ENCODE data around the gene PCID2.
A peak's percentile ranks its signal among the peaks of the same experiment; 100 is the strongest.
"Not testable (repeated sequence)": the region's sequence is repeated elsewhere in the genome, so short reads cannot be mapped to it uniquely, and the experiment has no call there.

PCID2 gene

DNA sequence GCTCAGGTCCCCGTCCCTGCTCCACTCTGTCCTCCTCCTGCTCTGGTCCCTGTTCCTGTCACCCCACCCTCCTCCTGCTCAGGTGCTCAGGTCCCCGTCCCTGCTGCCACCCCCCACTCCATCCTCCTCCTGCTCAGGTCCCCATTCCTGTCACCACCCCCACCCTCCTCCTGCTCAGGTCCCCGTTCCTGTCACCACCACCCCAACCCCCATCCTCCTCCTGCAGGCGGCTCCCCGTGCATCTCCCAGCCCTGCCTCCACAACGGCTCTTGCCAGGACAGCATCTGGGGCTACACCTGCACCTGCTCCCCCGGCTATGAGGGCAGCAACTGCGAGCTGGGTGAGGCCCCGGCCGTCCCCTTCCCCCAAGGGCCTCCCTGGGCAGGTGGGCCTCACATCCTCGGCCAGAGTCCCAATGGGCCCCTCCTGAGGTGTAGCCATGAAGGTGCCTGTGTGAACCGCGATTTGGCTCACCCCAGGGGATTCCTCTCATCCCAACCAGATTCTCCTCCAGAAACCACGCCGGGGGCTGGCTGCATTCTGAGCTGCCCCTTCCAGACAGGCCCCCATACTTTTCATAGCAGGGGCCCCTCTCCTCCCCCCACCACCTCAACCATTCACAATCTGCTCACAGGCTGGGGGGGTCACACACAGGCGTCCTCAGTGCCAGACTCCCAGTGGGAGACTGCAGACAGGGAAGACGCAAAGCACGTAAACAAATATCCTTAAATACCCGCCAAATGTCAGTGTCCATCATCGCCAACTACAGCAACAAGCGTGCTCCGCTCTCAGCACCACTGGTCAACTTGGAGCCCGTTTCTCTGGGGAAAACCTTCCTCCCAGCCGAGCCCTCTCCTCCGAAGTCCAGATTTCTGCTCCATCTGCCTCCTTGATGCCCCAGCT lies 45.4 kb downstream of the PCID2 start:
- no peak for DNase-seq

DNA sequence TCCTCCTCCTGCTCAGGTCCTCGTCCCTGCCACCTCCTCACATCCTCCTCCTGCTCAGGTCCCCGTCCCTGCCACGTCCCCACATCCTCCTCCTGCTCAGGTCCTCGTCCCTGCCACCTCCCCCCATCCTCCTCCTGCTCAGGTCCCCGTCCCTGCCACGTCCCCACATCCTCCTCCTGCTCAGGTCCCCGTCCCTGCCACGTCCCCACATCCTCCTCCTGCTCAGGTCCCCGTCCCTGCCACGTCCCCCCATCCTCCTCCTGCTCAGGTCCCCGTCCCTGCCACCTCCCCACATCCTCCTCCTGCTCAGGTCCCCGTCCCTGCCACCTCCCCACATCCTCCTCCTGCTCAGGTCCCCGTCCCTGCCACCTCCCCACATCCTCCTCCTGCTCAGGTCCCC lies 46.5 kb downstream of the PCID2 start:
- DNase-seq, result not testable (repeated sequence)

DNA sequence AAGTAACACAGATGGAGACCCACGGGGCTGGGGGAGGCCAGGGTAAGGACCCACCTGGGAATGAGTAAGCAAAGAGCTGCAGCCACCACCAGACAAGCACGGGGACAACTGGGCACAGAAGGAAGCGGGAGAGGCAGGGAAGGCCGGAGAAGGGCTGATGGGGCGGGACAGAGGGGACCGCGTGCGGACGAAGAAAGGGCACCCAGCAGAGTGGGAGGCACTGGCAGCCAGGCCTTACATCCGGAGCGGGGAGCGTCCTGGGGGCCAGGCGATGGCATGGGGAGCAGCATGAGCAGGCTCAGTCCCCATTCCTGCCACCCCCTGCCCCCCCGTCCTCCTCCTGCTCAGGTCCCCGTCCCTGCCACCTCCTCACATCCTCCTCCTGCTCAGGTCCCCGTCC lies 47.0 kb downstream of the PCID2 start:
- DNase-seq, result no peak

DNA sequence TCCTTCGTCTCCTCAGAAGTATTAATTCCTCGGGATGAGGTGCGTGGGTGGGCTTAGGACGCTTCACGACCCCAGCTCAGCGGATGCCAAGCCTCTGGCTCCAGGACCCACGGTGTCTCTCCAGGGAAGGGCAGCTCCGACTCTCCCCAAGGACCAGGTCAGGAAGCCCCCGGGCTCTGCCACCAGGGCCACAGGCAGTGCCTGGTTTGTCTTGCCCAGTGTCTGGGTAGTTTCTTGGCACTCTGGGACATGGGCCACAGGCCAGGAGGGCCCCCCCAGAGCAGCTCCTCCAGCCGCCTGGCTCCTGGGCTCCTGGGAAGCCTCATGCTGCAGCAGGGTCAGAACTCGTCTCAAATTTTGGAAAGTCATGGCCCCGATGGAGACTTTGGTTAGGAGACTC lies 47.5 kb downstream of the PCID2 start:
- DNase-seq, result no peak

DNA sequence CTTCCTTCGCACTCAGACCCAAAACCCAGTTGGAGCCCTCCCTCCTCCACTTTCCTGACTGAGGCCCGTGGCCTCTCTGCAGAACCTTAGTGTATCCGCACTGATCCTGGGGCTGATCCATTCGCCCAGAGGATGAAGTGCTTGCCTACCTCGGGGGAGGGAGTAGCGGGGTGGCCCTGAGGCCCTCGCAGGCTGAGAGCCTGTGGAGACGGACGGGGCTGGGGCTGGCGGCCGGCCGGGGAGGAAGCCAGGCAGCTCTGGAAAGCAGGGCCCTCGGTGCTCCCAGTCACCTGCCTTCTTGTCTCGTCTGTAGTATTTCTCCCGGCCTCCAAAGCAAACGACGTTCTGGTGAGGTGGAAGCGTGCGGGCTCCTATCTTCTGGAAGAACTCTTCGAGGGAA lies 48.8 kb downstream of the PCID2 start:
- no peak for DNase-seq

DNA sequence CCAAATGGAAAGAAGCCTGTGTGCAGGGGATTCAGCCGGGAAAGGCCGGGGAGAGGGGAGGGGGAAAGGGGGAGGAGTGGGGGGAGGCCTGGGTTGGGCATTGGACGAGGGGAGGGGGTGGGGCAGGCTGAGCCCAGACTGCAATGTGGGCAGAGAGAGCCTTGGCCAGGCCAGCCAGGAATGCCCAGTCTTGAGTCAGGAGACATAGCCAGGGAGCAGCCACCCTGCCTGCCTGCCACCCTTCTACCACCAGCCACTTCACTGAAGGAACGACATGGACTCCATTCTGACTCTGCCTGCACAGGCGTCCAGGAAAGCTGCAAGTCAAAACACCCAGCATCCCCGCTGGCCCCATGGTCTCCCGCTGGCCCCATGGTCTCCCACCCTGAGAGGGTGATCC lies 49.5 kb downstream of the PCID2 start:
- no peak for DNase-seq

DNA sequence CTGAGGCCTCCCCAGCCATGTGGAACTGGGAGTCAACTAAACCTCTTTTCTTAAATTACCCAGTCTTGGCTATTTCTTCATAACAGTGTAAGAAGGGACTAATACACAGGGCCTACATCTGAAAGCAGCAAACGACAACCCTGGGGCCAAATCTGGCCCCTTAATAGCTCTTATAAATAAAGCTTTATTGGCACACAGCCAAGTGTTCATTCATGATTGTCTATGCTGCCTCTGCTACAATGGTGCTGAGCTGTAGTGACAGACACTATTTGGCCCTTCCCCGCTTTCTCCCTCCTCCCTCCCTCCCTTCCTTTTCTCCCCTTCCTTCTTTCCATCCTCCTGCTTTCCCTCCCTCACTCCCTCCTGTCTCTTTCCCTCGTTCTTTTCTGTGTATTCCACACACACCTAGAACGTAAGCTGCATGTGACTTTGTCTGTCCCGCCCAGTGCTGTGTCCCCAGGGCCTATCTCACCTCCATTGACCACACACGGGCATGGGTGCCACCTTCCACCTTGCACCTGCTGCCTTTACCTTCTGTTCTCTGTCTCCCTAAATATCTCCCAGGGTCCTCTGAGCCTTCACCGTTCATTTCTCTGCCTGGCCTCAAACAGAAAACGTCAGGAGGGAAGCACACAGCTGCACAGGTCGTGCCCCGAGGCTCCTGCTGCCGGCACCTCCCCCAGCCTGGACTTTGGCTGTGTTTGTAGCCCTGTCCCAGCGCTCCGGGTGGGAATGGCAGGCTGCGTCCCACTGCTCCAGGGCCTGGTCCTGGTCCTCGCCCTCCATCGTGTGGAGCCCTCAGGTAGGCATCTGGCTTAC lies 50.3 kb downstream of the PCID2 start, which contains the start of gene PROZ:
Gene PROZ, plus strand, starts transcription at position 720 of the 819 bp plus-strand sequence. Its CDS starts 13 bp downstream, at position 733.
- no peak for DNase-seq

DNA sequence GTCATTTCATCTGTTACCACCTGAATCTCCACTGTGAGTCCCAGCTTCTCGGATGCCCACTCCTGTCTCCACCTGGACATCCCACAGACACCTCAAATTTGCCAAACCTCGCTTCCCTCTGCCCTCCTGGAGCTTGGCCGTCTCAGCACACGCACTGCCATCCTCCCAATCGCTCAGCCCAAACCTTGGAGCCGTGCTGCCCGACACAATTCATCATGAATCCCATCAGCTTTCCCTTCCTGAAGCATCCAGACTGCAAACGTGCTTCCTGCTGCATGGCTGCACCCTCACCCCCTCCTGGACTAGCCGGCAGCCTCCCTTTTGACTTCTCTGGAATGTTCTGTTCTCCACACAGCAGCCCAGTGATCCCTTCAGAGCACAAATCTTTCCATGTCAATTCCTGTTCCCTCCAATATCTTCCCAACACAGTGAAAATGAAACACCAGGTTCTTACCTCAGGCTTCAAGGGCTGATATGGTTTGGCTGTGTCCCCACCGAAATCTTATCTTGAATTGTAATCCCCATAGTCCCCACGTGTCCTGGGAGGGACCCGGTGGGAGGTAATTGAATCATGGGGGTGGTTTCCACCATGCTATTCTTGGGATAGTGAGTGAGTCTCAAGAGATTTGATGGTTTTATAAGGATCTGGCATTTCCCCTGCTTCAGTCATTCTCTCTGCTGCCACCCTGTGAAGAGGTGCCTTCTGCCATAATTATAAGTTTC lies 51.1 kb downstream of the PCID2 start:
- no peak for DNase-seq

DNA sequence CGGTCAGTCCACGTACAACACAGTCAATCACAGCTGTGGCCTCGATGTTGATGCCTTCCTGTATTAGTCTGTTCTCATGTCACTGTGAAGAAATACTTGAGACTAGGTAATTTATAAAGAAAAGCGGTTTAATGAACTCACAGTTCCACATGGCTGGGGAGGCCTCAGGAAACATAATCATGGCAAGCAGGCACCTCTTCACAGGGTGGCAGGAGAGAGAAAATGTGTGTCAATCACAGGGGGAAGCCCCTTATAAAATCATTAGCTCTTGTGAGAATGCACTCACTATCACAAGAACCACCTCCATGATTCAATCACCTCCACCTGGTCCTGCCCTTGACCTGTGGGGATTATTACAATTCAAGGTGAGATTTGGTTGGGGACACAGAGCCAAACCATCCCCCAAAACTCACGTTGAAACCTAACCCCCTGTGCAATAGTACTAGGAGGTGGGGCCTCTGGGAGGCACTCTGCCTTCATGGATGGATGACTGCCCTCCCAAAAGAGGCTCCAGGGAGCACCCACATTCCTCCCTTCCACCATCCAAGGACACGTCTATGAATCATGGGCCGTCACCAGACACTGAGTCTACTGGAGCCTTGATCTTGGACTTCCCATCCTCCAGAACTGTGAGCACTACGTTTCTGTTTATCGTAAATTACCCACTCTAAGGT lies 52.4 kb downstream of the PCID2 start:
- no peak for DNase-seq

DNA sequence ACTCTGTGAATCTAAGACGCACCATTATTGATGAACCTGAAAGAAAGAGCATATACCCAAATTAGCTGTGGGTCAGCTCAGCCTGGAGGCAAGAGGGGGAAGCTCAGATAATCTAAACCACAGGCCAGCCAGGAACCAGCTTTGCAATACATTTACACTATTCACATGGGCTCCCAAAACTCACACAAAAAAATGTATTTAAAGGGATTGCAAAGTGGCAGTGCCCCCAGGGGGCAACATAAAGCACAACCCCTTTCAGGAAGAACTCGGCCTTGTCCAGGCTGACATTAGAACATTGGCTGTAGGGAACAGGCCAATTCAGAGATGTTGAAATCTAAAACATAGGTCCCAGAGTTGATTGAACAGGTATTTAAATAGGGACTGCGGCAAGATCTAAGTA lies 53.3 kb downstream of the PCID2 start:
- no peak for DNase-seq

DNA sequence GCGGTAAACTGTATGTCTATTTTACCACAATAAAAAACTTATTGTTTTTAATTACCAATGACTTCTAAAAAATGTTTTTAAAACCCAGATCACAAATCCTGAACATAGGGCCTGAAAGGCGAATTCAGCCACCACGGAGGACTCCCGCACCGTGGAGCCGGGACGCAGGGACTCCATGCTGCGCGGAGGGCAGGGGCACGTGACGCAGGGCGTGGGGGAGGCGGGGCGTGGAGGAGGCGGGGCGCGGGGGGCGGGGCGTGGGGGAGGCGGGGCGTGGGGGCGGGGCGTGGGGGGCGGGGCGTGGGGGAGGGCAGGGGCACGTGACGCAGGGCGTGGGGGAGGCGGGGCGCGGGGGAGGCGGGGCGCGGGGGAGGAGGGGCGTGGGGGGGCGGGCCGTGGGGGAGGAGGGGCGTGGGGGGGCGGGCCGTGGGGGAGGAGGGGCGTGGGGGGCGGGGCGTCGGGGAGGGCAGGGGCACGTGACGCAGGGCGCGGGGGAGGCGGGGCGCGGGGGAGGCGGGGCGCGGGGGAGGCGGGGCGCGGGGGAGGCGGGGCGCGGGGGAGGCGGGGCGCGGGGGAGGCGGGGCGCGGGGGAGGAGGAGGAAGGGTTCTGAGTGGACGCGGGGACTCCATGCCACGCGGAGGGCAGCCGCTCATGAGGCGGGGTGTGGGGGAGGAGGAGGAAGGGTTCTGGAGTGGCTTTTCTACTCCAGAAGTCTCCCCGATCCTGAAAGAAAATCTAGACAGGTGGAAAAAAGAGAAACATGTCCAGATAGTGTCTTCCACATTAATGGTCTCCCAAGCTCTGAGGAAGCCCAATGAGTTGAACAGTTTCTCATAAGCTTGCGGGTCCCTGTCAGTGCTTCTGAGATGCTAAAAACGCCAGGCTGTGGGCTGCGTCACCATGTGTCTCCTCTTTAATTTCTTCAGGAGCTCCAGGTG lies 54.4 kb downstream of the PCID2 start:
- DNase-seq, result peak in 1 of 2 experiments; percentile 8

DNA sequence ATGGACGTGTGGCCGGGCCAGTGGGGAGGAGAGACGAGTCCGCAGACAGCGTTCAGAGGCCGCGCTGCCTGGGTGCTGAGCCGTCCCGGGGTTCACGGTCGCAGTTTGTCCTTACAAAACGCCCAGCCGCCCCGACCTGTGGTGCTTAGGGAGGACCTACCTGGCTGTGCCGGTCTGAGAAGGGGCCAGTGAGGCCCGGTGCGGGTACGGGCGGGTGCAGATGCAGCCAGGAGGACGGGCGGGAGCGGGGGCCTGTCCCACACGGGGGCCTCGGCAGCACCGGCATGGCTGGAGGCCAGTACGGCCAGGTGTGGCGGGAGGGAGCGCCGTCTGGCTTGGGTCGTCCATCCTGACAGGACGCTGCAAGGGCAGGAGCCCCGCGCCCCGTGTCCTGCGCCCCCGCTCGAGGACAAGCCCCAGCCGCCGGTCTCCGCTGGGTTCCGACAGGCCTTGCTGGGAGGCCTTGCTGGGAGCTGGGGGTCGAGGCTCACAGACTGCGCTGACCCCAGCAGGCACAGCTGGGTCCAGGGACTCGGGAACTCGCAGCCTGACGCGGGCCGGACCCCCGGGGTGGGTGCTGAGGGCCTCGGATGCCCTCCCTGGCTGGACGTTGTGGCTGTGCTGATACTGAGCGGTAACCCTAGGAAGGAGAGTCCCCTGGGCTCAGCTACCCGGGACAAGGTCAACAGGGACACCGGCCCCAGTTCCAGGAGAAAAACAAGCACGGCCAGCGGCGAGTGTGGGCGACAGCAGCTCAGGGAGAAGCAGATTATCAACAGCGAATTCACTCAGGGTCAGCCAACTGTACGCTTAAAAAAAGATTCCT lies 55.3 kb downstream of the PCID2 start:
- no peak for DNase-seq

DNA sequence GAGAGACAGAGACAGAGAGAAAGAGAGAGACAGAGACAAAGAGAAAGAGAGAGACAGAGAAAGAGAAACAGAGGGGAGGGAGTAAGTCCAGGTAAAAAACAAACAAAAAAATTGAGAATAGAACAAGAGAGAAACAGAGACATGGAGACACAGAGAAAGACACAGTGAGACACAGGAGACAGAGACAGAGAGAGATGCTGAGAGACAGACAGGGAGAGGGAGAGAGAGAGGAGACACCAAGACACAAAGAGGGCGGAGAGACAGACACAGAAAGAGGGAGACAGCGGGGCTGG lies 55.8 kb downstream of the PCID2 start:
- DNase-seq, result no peak

DNA sequence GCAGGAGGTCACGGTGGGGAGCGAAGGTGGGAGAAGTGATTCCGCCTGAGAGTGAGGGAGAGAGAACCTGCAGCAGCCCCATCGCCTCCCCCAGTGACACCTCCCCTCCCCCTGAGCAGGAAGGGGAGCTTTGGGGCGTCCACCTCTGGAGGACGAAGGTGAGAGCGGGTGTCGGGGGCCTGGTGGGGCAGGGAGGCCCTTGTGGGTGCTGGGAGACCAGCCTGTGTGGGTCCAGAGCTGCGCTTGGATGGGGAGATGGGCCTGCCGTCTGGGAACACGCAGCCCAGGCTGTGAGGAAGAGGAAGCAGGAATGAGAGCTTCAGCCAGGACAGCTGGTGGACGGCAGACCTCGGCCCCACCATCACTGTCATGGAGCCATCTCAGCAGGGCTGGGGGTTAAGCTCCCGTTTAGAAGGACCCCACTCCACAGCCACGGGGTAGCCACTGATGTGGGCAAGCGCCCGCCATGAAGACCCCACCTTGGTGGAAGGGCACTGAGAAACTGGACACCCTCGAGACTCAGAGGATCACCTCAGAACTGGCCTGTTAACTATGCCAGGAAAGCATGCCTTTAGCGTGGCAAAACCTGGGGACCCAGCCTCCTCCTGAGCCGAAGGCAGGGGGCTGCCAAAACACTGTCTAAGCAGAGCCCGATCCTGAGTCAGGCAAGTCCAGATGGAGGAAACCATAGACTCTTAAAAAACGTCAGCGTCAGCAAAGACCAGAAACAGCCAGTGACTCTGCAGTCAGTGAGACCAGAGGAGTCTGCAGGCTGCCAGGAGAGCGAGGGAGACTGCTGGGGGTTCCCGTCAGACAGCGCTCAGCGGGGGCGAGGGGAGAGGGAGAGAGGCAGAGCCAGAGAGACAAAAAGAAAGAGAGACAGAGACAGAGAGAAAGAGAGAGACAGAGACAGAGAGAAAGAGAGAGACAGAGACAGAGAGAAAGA lies 56.5 kb downstream of the PCID2 start:
- DNase-seq, result no peak

DNA sequence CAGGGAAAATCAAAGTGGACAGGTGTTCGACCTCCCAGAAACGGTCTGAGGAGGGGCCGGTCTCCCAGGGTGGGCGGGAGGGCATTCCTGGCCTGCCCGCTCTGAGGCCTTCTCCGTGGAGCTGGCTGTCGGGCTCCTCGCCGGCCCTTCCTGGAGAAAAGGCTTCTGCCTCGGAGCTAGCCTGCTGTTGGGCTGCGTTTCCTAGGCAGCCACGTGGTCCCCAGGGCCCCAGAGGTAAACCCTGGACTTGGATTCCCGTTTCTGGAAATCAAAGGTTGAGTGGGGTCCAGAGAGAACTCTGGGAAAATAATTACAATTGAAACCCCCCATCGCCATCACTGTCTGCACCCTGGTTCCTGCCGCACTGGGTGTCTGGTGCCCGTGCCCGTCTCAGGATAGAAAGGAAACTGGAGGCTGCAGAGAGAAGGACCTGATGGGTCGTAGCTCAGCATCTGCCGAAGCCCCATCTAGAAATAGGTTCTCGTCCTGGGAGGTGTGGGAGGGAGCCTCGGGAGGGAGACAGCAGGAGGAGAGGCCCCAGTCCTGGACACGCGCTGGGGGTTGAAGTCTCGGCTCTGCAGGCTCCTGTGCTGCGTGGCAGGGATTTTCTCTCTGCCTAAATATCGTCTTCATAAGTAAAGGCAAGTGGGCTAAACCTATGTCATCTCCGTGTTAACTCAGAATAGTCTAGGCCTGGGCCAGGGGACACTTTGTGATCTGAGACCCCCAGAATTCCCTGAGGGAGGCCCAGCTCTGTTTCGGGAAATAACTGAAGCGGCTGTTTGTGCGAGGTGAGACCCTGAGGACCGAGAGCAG lies 57.7 kb downstream of the PCID2 start:
- DNase-seq, result no peak

DNA sequence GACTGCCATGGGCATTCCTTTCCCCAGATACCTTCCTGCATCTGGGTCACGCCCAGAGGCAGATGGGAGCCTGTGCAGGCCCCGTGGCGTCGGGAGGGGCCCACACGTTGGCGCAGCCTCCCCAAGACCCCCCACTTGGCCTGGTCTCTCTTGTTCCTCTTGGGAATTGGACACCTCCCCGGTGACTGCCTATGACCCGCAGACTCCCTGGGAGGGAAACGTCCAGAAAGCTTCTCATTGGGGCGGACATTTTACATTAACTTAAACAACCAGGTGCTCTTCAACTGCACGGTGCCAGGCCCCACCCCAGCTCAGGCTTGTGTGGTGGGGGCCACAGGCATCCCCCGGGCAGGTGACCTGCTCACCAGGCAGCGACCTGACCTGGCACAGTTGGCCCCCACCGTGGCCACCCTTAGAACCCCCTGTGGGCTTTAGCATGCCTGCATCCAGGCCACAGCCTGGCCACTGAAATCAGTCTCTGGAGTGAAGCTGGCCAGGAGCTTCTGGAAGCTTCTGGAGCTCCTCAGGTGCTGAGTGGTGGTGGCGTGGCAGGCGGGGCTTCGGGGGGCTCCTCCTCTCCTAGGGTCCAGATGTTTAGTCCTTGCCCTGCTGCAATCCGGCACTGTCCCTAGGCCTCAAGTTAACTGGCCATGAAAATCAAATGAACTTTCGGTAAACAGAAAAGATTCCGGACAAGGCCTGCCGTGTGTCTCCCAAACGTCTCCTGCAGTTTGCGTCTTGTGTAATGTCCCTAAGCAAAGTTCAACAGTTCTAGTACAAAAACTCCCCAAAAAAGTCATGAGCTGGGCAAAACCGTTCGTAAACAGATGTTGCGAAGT lies 58.5 kb downstream of the PCID2 start:
- DNase-seq, result no peak

DNA sequence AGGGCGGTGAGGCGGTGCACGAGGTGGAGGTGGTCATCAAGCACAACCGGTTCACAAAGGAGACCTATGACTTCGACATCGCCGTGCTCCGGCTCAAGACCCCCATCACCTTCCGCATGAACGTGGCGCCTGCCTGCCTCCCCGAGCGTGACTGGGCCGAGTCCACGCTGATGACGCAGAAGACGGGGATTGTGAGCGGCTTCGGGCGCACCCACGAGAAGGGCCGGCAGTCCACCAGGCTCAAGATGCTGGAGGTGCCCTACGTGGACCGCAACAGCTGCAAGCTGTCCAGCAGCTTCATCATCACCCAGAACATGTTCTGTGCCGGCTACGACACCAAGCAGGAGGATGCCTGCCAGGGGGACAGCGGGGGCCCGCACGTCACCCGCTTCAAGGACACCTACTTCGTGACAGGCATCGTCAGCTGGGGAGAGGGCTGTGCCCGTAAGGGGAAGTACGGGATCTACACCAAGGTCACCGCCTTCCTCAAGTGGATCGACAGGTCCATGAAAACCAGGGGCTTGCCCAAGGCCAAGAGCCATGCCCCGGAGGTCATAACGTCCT lies 59.4 kb downstream of the PCID2 start:
- DNase-seq, result no peak

Measured in SW 1271 (cell line).